Inflammatory macrophage (primary cell): ENCODE measurements around the gene FKBP7.
"Not testable (repeated sequence)": the region's sequence is repeated elsewhere in the genome, so short reads cannot be mapped to it uniquely, and the experiment has no call there.

ENCODE experiments used
- DNase-seq, 2 donors: peaks; one replicate each; pipeline ENCODE4 v3.0.0-alpha.2; 2020 to 2022

FKBP7 gene

DNA sequence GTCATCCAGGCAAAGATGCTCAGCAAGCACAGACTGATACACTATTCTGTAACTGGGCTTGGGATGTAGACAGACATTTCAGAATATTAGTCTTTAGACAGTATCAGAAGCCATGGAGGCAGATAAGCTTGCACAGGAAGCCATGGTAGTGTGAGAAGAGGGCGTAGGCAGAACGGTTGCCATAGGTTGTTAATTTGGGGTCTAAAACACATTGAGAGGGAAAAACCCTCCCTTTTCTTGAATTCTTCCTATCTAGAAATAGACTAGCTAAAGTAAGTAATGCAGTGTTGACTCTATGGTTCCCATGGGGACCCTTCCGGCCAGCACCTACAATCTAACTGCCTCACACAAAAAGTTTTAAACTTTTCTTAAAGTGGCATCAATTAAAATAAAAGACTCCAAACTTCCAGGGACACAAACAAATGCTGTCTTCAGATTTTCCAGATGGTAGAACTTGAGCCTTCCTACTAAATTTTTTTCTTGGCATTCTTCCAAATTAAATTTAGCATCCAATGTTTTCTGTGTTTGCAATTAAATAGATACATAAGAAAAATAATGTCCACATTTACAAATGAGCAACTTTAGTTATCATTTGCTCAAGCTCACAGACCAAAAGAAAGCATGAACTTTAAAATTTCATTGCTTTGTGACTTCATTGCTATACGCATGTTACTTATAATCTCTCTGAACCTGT is 29.3 kb downstream of the FKBP7 start:
- DNase-seq = no peak

DNA sequence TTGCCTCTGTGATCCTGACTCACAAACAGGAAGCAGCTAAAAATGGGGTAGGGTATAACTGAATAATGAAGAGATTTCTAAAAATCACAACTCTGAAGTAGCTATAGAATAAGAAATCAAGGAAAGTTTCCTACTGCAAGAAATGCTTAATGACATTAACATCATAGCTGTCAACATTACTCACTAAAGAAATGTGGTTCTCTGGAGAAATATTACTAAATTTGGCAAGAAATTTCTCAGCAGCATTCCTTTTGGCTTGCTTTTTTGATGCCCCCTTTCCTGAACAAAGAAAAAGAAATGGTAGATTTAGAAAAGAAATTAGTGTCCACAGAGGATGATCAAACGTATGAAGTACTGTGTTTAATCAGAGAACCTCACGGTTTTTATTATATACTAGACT is 37.0 kb downstream of the FKBP7 start:
- DNase-seq = no peak

DNA sequence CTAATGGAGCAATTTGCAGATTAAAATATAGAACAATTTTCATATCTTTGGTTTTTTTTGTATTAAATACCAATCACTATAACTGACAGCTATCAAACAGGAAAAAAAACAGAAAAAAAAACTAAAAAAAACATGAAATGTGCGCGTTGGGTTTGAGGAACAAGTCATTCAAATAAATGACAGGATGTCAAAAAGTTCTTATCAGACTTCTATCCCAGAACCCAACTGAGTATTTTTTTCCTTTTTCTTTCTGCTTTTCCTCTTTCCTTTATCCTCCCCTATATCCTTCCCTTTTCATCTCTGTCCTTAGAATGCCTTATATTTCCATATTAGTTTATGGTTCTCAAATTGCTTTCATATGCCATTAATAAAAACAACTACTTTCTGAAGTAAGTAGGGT is 41.7 kb downstream of the FKBP7 start:
- no peak for DNase-seq

- no peak for DNase-seq
Measured at GRCh38 chr2:178429336-178429735, 49.1 kb downstream of the FKBP7 start.

DNA sequence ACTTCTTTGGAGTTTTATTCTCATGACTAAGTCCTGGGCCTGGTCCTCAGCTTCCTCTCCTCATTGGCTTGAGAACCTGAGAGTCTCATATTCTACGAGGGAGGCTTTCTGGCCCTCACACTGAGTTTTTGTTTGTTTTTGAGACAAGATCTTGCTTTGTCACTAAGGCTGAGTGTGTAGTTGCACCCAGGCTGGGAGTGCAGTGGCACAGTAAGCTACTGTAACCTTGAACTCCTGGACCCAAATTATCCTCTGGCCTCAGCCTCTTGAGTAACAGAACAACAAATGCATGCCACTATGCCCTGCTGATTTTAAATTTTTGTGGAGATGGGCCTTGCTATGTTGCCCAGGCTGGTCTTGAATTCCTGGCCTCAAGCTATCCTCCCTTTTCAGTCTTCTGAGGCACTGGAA is 50.0 kb downstream of the FKBP7 start:
- DNase-seq = no peak

- DNase-seq = no peak
Measured at GRCh38 chr2:178427458-178427857, 50.9 kb downstream of the FKBP7 start.

DNA sequence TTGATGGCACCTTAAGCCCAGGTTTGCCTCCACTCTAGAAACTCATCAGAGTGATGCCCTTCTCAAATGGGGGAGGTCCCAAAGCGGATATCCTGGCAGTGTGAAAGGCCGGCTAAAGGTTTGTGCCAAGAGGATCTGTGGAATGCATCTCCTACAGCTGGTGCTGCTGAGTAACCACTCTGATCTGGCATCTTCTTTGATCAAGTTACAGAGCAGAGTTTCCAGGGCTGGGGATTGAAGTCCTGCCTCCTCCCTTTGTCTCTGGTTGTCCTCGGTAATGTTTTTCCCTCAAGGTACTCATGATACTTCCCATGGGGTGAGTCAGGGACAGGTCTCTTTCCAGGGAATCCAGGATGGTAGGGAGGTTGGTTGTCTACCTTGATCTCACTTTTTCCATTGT is 52.0 kb downstream of the FKBP7 start:
- no peak for DNase-seq

DNA sequence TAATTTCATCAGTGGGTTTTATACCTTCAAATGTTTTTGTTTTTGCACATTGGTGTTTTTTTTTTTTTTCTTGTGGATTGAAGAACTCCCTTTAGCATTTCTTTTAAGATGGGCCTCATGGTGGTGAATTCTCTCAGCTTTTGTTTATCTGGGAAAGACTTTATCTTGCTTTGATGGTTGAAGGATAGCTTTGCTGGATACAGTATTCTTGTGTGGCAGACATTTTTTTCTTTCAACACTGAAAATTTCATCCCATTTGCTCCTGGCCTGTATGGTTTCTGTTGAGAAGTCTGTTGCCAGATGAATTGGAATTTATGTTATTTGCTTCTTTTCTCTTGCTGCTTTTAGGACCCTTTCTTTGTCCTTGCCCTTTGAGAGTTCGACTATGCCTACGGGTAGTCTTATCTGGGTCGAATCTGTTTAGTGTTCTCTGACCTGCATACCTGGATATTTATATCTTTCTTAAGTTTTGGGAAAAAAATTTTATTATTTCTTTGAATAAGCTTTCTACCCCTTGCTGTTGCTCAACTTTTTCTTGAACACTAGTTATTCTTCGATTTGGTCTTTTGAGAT is 53.1 kb downstream of the FKBP7 start:
- no peak for DNase-seq

- not testable (repeated sequence) for DNase-seq
Measured at GRCh38 chr2:178423746-178424145, 54.7 kb downstream of the FKBP7 start.

DNA sequence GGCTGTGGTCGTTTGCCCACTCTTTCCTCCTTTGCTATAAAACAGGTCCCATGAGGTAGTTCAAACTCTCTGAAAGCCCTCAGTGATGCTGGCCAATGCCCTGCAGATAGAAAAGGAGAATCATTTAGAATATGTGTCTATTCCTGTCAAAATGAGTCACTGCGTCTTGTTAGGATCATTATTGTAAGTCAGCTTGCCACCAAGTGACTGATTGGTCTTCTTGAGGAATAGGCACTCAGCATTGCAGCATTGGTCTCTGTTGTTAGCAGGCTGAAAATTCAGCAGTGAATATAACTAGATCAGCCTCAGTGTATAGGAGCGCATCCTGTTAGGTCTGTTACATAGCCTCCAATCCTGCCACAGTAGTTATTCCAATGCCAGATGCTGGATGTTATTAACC is 56.3 kb downstream of the FKBP7 start:
- no peak for DNase-seq

DNA sequence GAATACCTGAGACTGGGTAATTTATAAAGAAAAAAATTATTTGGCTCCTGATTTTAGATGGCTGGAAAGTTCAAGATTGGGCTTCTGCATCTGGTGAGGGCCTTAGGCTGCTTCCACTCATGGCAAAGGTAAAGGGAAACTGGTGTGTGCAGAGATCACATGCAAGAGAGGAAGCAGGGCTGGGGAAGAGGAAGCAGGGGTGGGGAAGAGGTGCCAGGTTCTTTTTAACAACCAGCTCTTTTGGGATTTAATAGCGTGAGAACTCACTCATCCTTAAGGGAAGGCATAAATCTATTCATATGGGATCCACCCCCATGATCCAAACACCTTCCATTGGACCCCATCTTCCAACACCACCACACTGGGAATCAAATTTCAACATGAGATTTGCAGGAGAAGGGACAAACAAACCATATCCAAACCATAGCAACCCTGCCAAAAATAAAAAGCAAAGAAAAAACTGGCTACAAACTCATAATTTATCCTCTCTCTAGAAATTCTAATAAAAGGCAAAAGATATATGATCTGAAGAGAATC is 57.9 kb downstream of the FKBP7 start:
- peak in 1 of 2 donors; percentile 9 for DNase-seq

- peak in 1 of 2 donors; percentile 7 for DNase-seq
Measured at GRCh38 chr2:178419123-178419522, 59.3 kb downstream of the FKBP7 start.

GRCh38 chr2:178418426-178418825 is 60.0 kb downstream of the FKBP7 start:
- DNase-seq = no peak

- no peak for DNase-seq
Measured at GRCh38 chr2:178417916-178418315, 60.5 kb downstream of the FKBP7 start.

GRCh38 chr2:178415979-178416378 is 62.4 kb downstream of the FKBP7 start:
- DNase-seq = no peak

- DNase-seq = peak; percentile 96
Measured at GRCh38 chr2:178414266-178415247, 63.8 kb downstream of the FKBP7 start.
